Stimulated activated CD4-positive, alpha-beta T cell treated with anti-CD3 and anti-CD28 coated beads, TNF-alpha, amount 100 ng/mL, for 1 hour (primary cell): ENCODE data around the gene SEMA6A.

Experiments
- DNase-seq, 3 donors: peaks; one replicate each; pipeline ENCODE4 v3.0.0-alpha.2; 2020; ENCODE audit warnings: low read depth in 3 of 3, low spot score in 1 of 3

SEMA6A gene

DNA sequence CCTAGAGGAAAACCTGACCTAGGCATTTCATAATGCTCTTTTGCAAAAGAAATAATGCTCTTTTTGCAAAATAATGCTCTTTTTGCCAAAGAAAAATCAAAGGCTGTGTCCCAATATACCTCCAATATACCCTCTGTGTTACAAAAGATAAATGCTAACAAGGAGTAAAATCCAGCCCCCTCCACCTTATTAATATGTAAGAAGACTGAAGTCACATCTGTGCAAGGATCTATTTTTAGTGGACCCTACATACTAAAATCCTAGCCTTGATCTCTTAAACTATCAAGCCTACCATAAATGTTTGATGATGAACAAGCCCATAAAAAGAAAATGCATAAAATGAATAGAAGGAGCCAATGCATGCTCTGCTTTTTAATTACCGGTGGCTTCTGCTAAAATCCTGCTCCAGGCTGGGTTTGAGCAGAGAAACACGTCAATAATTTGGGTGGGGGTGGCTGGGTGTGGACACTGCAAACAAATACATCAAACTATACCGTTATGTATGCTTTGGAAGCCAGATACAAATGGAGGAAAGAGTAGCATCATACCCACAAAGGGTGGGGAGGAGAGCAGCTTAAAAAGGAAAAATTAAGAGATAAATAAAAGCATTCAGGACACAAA is 131.6 kb downstream of the SEMA6A start:
- no peak for DNase-seq

DNA sequence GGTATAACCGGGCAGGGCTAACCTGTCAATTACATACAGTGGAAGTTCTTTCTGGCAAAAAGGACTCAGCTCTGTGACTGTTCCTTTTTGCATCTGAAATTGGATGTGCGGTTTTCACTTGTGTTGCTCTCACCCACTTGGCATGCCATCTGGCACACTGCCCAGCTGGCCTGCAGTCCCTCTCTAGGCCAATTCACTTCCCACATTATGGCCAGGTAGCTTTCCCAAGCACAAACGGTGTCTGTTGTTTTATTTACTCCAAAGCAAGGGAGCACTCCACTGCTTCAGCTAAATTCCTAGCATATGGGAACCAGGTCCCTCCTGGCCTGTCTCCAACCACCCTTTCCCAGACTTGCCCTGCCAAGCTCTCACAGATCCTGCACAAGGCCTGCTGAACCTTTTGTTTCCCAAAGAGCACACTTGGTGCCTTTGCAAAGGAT is 132.5 kb downstream of the SEMA6A start:
- DNase-seq: no peak

DNA sequence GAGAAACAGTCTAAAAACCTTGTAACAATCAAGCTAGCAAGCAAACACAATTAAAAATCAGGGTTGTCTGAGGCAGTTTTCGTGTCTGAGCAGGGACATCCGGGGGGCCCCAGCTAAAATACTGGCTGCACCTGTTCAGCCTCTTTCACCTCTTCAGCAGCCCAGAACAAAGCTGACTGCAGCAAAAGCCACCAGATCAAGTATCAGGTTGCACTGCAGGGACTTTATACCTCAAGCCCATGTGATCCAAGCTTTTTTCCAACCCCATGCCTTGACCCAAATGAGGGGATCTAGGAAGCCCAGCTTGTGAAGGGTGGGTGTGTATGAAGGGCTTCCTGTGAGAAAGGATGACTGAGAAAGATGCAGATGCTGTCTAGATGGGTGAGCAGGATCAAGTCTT is 133.4 kb downstream of the SEMA6A start:
- DNase-seq: no peak

DNA sequence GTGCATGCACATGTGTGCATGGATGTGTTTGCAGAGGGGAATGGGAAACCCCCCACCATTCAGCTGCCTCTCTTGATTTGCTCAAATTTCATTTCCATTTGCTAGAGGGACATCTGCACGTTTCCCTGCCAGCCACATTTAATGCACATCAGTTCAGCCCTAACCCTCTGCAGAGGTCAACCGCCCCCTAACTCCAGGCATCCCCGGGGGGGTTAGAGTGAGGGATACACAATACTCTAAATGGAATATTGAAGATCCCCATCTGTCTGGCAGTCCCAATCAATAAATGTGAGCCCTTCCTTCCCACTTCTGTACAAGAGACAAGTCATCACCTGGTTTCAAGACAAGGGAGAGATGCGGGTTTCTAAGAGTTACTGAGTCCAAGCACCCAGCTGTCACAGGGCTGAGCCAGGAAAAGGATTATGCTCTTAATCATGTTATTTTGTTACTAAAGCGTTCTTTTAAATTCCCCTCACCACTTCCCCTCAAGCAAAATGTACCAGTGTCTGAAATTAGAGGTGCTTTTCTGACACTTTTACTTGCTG is 134.1 kb downstream of the SEMA6A start:
- DNase-seq: no peak

DNA sequence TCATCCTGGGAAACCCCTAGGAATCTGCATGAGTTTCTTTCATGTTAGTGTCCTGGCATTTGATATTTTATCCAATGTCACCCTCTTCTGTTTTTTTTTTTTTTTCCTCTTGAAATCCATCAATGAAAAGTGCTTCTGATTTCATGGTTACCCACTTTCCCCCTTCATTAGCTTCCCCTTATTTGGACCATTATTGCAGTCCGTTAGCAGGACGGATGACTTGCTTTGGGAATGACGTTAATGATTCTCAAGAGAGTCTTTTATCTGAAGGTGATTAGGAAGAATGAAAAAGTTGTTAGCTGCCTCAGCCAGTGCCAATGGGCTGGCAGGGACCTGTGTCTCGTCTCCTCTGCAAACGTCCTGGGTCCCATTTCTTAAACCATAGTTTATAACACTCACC is 134.7 kb downstream of the SEMA6A start:
- DNase-seq: no peak

DNA sequence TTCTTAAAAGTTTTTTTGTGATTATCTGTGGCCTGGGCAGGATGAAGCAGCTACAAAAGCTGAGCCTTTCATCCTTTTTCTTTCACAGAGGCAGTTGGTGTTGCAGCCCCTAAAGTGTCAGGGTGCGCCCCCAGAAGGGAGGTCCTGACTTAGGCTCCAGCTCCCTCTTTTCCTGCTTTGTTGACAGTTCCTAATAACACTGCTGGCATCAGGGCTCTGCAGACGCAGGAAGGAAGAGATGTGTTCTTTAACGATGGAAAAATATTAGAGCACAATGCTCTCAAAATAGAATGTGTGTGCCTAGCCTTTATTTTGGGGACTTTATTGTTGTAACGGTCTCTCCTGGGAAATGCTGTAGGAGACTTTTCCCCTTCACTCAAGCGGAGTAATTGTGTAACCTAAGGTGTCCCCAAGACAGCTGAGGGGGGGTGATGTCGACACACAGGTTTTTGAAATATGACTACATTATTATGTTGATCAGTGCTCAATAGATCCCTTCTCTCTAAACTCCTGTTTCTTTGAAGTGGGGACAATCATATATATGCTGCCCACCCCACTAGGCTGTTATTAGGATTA is 135.6 kb downstream of the SEMA6A start:
- DNase-seq: no peak

DNA sequence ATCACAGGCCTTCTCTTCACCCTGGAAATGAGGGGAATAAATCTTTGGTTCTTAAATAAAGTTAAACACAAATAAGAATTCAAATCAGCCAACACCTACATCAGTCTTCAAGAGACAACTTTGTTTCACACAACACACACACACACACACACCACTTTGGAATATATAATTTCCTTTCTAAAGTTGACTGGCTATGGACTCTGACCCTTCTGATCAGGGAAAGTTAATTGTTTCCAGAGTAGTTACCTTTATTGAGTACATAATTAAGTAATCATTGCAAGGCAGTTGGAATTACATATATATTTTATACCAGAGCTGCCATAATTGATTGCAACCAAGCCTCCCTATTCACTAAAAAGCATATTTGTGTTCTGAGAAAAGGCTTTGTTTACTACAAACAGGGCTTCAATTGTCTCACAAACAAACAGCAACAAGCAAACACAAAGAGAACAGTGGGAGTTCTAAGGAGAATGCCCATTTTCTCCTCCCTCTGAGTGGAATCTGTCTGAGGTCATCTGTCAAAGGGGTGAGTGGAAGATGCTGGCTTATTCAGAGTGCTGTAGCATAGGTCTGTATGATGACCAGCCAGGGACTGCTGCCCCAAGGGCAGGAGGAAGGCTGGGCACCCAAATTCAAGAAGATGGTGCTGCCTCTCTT is 136.6 kb downstream of the SEMA6A start:
- no peak for DNase-seq

DNA sequence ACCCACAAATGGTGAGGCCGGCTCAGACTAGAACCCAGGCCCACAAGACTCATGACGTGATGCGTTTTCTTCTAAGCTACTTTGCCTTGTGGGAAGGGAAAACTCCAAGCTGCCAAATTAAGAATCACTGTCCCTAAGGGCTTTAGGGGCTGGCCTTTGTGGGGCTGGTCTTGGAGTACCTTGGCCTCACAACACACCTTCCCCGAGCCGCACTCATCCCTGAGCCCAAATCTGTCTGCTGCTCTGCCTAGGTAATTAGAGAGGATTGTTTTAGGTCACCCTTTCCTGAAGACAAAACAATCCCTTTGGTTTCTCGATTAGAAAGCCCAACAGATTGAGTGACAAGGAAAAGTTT is 137.3 kb downstream of the SEMA6A start:
- no peak for DNase-seq

DNA sequence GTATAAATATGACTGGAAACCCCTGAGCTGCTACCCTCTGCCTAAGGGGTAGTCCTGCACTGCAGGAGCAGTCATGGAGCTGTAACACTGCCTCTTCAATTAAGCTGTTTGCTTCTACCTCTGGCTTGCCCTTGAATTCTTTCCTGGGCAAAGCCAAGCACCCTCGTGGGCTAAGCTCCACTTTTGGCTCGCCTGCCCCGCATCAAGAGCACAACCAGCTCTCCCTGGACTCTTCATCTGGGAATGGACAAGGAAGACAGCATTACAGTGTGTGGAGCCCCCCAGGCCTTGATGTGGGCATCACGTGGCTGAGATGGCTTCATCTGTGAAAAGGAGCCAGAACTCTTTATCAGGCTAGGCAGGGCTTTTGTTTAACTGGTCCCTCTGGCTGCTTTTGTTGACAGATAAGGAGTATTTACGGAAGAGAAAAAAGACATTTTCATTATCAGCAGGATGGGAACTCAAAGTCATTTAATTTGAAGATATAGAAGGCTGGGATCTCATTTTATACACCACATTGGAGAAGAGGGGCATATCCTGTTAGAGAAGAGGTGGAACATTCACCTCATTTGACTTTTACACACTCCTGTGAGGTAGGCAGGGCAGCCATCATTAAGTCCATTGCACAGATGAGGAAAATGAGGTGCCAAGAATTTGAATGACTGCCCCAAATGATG is 137.8 kb downstream of the SEMA6A start:
- DNase-seq: no peak

DNA sequence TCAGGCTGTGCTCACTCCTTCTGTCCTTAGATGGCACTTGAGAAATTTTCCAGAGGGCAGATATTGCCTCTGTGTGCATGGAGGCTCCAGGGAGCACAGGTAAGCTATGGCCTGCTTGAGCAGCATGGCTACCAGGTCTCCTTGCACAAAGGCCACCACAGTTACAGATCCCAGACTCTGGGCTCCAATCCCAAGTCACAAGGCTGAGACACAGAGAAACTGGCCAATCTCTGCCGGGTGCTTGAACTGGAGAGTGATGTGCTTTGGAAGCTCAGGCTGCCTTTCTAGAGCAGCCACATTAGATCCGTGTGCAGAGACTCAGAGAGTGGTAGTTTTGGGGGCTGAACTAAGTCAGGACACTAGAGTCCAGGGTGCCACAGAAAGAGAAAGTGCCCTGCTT is 145.7 kb downstream of the SEMA6A start:
- DNase-seq: no peak

DNA sequence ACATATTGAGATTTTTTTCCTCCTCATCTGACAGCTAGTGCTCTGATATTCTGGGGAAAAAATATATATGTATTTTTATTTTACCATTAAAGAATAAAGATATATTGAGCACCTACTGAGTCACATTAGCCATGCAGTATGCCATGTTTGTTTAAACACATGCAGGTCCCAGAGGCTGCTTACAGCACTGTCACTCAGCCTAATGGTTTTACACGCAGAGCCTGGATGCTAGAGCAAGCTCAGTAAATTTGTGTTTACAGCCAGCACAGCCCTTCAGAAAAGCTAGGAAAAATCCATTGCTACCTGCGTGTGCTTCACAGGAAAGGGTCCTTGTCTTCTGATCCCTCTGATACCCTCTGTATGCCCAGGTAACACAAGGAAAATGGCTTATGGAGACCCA is 146.2 kb downstream of the SEMA6A start:
- DNase-seq: no peak

DNA sequence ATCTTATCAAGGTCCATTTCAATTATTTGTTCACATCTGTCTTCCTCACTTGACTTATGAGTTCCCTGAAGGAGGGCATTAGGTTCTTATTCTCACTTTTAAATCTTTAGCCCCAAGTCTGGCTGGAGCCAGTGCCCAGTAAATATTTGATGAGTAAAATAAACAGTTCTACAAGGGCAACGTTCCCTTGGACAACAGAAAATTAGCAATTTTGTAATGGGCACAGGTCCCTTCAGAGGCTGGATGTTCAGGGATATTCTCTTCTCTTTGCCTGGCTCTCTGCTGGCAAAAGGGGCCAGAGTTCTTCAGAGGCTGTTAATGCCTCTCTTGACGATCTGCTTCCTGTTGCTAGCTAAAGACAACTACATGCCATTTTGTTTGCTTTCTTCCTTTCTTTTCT is 149.7 kb downstream of the SEMA6A start:
- no peak for DNase-seq

DNA sequence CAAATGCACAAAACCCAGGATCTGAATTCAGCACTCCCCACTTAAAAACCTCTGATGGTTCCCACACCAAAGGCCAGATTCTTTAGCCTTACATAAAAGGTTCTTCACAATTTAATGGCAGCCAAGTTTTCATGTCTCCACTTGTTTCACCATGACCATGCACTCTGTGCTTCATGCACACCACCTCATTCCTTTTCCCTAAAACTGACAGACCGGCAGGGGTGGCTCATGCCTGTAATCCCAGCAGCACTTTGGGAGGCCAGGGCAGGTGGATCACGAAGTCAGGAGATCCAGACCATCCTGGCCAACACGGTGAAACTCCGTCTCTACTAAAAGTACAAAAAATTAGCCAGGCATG is 150.4 kb downstream of the SEMA6A start:
- DNase-seq: no peak

DNA sequence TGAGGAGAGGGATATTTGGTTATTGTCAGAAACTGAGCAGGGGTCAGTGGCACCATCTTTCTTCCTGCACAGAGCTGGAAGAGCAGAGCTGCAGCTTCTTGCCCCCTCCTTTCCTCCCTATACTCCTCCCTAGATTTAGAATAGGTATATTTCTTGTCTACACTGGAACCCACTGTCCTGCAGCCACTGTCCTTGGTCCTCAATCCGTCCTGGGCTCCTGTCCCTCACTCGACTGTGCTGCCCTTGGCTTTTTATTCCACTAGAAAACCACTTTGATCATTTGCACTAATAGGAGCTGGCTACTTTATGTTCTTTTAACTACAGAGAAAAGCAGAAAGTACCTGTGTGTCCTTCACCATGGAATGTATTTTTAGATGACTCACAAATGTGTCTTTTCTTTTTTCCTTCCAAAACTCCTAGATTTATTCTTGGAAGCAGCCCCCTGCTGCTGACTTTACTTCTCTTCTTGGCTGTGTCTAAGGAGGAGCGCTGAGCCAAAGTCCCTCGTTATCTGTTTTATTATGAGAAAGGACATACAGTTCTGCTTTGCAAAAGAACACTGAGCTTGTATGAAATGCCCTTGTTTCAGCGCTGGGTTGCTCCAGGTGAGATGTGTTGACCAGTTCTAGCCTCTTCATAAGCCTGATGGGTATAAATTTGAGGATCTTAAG is 150.9 kb downstream of the SEMA6A start:
- no peak for DNase-seq

DNA sequence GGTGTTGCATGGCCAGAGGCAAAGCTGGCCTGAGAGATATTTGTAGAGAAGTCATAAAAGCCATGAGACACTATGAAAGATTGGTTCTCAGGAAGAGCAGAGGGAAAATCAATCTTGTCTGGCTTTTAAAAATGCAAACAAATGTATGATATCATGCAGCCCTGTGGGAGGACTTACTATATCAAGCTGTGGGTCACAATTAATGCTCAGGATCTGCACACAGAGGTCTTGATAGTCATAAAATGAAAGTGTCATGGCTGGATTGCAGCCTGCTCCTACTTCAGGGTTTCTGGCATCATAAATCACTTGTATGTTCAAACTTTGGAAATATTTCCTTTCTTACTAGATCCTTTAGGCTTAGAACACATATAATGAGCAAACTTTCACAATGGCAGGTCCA is 151.5 kb downstream of the SEMA6A start:
- DNase-seq: no peak

DNA sequence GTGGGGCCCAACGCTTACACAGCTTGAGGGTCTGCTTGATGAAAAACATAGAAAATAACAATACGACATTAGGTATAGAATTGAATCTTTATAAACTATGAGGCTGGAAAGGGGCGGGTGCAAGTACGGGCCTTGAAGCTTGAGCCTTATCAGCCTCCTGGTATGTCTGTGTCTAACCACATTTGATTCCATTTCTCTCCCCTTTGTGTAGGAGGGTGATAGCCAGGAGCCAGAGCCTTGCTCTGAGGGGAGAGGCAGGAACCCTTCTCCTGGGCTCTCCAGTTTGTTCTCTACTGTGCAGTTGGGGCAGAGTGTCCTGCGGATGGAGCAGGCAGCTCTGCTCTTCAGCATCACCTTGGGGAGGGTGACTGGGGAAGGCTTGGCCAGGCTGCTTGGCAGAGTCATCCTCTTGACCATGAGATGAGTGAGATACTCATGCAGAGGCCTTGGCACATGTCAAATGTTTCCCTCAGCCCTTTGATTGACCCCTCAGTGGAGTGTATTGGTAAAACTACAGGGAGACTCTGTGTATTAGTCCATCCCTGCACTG is 153.5 kb downstream of the SEMA6A start:
- DNase-seq: no peak

DNA sequence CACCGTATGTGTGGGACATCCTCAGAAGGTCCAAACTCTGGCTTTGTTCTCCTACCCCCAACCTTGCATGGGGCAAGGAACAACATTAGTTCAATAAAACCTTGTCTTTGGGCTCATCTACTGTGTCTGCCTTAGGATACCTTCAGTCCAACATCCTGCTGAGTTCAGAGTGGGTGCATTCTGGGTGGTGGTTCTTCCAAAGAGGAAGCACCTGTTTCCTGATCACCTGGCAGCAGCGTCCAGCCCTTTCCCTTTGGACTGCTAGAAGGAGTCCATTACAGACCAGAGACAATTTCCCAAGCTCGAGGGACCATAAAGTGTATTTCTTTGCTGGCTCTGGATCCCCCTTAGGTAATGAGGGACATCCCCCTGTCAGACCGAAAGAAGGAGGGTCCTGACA is 154.1 kb downstream of the SEMA6A start:
- DNase-seq: no peak

DNA sequence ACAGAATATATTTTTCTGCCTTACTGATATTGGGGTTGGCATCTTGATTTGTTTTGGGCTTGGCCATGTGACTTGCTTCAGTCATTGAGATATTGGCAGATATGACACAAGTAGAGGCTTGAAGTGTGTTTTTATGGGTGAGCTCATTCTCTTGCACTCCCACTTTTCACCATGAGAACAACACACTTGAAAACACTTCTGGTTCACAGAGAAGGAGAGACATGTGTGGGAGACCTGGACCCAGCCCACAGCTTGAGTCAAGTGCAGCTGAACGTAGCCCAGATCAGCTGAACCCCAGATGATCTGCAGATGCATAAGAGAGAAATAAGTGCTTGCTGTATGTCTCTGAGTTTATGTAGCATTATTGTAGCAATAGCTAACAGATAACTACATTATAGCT is 155.4 kb downstream of the SEMA6A start:
- DNase-seq: no peak

DNA sequence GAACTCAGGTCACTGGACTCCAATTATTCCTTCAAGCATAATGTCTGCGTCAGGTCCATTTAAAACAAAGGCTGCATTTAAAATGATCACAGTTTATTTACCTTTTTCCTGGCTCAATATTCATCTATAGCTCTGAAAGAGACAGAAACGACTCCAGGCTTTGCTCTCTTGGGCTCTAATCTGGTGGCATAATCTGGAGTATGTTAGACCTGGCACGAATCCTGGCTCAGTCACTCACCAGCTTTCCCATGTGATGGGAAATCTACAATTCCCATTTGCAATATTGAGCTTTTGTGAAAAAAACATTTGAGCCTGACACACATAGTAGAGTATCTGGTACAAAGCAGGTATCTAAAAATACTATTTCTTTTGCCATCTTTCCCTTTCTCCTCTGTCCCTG is 155.8 kb downstream of the SEMA6A start:
- no peak for DNase-seq

DNA sequence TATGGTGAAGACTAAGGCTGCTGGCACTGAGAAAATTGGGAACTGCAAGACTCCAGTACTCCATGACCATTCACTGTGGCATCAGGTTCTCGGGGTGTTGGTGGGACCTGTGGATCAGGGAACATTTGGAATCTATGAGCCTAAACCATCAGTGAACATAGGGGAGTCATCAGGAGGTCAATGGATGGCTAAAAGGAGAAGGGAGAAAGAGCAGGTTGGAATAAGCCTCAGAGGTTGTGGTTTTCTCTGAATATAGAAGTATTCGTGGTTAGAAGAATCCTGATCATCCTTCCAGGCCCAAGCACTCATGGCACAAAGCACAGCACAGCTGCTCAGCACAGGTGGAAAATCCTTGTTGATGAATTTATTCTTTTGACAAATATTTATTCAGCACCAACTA is 156.6 kb downstream of the SEMA6A start:
- DNase-seq: no peak

DNA sequence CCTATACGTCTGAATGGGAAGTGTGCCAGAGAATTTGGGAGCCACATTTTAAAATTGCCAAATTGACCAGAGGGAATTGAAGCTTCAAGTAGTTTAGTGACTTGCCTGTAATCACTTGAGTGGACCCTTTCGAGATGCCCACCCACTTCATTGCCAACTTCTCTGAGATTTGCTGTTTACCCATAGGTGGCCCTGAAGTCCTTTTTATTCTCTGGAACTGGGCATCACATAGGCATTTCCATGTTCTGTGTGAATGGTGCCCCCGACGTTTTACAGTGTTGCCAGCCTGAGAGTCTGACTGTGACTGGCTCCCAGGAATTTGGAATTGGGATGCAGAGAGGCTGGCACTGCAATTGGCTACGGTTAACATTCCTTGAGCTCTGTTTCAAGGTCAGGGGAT is 158.6 kb downstream of the SEMA6A start:
- DNase-seq: no peak
